GM18873 (cell line): ENCODE results near the gene TAC3.
"Not testable (repeated sequence)": the region's sequence is repeated elsewhere in the genome, so short reads cannot be mapped to it uniquely, and the experiment has no call there.

Experiments
- ATAC-seq: cut with Tn5 transposase; IDR thresholded peaks from one replicate; pipeline ENCODE4 v1.9.1; 2021; ENCODE audit warnings: mild to moderate bottlenecking, moderate library complexity, moderate number of reproducible peaks; ENCODE audit not compliant: unreplicated experiment, low FRiP score

TAC3 gene

DNA sequence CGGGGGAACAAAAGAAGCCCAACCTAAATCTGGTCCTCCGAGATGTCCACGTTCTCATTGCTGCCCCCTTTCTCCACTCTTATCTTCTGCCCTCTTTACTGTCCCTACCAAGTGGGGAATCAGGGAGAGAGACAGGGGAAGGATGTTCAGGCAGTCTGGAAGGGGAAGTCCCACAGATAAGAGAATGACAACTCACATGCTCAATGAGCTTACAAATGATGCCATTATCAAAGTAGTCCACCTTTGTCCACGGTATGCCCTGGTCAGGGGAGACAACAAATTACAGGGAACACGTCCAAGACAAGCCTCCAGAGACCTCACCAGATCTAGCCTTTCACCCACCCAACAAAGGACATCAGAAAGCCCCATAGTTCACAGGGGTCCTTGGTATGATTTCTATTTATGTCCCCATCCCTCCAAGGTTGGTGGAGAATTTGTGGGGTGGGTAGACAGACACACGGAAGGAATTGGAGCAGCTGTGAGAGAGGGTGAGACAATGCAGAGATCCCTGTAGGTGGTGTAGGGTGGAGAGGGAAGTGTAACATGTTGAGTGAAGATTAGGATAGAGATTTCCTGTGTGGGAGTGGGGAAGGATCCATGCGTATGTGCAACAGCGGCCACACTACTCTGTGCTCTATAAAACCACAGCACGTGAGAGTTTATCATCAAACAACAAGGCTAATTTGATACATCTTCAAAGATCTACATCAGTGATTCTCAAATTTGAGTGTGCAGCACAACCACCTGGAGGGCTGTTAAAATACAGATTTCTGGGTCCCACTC, 22.9 kb upstream of the TAC3 start:
- no peak for ATAC-seq

DNA sequence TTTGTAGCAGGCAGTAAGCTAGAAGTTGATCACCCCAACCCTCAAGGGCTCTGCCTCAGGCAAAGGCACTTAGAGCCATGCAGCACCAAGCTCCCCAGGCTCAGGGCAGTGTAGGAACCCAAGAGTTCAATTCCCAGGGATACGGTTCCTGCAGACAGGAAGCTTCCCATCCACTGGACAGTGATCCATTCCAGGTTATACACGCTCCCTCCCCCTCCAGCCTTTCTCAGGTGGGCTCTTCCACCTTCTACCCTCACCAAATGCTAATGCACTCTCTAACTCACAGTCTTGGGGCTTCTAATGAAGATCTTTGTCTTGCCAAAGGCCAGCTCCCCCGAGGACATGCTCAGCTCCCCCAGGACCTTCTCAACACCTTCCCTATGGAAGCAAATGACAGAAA, 20.9 kb upstream of the TAC3 start:
- ATAC-seq = no peak

DNA sequence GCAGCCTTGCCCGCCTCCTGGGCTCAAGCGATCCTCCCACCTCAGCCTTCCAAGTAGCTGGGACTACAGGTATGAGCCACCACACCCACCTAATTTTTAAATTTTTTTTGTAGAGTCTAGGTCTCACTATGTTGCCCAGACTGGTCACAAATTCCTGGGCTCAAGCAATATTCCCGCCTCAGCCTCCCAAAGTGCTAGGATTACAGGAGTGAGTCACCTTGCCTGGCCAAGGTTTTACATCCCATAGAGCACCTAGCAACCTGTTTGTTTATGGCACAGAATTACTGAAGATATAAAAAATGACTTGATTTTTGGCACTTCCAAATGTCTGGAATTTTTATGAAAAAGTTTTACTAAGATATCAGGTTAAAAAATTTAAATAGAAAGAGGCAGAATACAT, 17.1 kb upstream of the TAC3 start:
- no peak for ATAC-seq

DNA sequence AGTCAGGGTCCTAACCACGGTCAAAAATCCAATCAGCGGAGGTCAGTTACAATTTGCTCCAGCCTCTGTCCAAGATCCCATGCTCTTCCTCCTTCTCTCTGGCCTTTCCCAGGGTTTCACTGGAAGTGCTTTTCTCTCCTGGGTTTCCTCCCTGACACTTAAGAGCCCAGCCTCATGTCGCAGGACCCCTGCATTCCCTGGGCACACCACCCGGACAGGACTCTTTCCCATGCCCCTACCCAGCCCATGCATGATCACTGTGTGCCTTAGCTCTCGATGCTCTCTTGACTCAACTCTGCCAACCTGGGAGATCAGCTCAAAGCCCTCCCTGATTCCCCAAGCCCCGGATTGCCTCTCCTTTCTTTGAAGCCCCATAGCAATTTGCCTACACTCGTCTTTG, 15.5 kb upstream of the TAC3 start:
- no peak for ATAC-seq

DNA sequence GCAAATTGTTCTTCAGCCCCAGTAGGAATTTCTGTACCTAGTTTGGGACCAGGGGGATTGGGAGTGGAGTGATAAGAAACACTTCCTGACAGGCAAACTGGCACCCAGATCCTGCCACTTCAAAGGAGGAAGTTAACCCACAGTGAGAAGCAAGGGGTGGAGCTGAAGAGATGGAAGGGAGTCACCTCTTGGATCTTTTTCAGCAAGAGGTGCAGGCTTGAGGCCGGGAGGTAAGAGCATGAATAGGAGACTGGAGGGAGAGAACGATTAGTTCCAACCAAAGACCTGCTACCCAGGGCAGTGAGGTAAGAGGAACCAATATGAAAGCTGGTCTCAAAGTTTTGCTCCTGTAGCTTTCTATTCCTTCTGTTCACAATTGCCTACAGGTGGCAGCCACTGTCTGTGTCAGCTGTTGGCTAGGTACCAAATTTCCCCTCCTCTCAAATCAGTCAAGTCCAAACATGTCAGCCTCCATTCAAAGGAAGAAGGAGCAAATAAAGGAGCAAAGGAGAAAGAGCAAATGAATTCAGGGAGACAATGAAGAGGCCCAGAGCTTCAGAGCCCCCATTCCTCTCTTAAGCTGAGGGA, 14.9 kb upstream of the TAC3 start:
- ATAC-seq = no peak

DNA sequence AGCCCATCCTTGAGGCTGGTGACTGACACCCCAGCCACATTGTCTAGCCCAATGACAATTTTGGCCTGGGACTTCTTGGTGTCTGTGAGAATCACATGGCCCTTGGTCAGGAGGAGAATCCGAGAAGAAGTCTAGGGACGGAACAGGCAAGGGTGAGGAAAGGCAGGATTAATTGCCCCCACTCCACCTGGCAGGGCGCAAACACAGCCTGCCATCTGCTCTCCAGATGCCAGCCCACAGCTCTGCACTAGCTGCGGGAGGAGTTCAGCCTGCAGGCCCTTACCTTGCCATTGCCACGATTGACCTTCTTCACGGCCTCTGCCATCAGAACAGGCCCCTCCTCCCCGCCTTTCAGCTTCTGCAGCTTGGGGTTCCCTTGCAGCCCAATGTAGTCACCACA, 13.1 kb upstream of the TAC3 start:
- no peak for ATAC-seq

DNA sequence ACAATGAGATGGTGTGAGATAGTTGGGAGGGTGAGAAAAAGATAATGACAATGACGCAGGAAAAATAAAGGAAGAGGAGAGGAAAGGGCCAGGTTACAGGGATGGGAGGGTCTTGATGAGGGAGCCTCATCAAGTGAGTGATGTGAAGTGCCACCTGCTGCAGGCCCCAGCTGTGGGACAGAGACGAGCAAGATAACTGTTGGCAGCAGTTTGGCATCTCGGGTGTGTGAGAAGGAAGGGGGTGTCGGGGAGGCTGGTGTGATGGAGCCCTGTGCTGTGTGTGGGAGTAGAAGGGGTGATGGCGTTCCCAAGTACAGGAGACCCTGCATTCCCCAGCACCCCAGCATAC, 11.4 kb upstream of the TAC3 start:
- no peak for ATAC-seq

DNA sequence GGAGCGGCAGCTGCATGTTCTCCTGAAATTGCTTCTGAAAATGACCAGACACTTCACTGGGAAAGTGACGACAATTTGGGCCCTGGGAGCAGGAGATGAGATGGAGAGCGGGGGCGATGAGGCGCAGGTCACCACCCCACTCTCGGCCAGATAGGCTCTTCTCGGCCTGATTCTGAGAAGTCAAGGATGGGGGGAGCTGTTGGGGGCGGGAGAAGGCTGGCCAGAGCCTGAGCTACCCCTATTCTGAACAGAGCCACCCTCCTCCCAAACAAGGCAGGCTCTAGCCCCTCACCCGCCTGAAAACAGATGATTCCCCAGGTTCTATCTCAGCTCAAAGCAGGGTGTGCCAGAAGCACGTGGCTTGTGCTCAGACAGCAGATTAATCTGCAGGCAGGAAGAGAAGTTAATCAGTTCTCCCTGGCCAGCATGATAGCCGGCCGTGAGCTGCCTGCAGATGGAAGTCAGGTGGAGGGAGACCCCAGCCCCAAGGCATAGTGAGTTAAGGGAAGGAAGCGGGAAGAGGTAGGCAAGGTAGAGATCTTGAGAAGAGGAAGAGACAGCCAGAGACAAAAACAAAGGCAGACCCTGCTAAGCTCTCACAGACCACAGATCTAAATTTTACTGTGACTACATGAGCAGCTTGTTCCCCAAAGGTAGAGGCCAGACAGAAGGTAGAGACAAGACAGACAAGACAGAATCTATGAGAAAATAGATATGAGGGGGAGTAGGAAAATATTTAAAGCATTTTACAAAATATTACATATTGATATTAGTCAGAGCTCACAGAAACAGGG, 10.9 kb upstream of the TAC3 start:
- ATAC-seq = no peak

DNA sequence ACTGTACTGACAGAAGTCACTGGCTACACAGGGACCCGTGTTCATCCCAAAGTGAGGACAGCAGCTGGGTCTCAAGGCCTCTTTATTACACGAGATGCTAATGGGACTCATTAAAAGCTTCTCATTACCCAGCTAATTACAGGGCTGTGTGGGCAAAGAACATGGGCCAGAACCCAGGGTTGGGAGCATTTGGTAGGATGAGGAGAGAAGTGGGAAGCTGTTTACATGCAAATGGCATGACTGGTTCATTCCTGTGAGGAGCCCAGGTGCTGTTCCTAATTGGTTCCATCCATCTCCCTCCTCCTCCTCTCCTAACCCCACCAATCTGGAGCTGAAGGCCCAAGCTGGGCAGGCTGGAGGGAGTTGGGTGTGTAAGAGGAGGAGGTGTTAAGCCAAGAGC, 8.9 kb upstream of the TAC3 start:
- no peak for ATAC-seq

DNA sequence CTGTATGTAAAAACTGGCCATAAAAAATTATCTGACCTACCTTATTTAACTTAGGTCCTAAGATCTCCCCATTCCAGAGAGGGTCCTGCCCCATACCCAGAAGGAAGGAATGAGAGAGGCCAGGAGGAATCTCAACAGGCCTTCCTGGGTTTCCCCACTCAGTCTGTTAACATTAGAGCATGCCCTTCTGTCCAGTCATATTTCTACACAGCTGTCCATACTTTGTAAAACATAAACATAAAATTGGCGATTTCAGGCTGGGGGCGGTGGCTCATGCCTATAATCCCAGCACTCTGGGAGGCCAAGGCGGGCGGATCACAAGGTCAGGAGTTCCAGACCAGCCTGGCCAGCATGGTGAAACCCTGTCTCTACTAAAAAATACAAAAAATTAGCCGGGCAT, 6.0 kb upstream of the TAC3 start:
- ATAC-seq = not testable (repeated sequence)

DNA sequence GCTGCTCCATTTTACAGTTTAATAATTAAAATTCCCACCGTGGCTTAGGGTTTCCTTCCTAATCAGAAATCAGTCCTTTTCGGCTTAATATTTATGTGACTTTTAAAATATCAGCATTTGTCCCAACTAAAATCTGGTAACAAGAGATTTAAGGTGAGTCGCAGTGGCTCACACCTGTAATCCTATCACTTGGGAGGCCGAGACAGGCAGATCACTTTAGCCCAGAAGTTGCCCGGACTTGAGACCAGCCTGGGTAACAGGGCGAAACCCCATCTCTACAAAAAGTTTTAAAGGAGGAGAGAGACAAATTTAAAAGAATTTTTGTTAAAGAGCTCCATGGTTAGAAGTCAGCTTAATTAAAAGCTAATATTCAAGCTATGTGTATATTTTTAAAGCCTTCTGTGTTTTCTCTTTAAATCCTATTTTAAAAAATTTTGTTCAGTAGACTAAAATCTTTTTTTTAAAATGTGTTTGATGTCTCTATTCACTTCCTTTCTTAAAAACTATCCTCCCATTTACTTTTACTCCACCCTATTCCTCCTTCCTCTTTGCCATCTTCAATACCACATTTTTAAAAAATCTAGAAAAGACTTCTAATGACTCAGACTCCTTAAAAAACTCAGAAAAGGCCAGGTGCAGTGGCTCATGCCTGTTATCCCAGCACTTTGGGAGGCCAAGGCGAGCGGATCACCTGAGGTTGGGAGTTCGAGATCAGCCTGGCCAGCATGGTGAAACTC, 3.8 kb upstream of the TAC3 start:
- ATAC-seq = no peak

DNA sequence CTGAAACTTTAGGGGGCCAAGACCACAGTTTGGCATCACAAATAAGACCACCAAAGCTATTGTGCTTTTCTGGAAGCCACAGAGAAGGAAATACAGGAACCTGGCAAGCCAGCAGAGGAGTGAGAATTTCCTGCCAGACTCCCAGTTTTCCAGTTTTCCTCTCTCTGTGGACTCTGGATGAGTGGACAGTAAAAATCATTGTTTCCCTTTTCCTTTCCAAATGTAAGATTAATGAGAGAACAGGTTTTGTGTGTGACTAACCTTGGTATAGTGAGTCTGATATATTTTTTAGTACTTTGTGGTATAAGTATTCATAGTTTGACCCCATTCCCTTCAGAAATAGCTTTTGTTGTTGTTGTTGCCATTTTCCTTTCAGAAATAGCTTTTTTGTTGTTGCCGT, 2.6 kb upstream of the TAC3 start:
- ATAC-seq = no peak

DNA sequence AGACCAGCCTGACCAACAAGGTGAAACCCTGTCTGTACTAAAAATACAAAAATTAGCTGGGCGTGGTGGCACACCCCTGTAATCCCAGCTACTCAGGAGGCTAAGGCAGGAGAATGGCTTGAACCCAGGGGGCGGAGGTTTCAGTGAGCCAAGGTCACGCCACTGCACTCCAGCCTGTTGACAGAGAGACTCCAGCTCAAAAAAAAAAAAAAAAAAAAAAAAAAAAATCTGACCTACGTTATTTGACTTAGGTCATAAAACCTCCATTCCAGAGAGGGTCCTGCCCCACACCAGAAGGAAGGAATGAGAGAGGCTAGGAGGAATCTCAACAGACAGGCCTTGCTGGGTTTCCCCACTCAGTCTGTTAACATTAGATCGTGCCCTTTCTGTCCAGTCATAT, 2.0 kb upstream of the TAC3 start:
- not testable (repeated sequence) for ATAC-seq

DNA sequence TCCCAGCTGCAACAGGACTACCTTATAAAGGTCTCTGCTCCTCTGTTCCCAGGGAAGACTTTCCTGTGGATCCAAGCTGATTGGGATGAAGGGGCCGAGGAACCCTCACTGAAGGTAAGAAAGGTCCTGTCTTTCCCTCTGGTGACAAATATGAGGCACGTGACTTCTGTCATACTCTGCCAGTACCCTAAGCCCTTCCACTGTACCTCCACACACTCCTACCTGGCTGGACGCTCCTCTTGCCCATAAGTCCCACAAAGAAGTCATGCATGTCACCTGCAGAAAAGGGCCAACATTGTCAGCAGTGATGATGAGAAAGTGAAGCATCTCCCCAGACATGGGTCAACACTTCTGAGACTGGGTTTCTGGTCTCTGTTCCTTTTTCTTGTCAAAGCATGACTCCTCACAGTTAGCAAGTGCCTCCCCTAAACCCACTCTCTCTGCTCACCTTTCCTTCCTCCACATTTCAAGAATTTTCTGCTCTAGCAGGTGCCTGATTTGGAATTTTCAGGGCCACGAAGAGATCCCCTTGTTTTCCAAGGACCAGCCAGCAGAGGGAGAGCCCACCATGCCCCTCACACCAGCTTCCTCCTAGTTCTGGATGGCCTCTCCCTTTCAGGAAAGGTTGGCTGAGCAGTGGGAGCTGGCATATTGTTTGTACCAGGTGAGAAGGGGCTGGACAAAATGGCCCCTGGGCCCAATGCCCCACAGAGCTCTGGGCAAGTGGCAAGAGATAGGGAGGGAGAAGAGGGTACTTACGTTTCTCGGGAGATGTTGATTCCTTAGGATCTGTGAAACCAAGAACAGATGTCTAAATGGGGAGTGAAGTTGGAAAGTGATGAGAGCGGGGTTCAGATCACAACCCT, 3.5 kb downstream of the TAC3 start:
- ATAC-seq = no peak

DNA sequence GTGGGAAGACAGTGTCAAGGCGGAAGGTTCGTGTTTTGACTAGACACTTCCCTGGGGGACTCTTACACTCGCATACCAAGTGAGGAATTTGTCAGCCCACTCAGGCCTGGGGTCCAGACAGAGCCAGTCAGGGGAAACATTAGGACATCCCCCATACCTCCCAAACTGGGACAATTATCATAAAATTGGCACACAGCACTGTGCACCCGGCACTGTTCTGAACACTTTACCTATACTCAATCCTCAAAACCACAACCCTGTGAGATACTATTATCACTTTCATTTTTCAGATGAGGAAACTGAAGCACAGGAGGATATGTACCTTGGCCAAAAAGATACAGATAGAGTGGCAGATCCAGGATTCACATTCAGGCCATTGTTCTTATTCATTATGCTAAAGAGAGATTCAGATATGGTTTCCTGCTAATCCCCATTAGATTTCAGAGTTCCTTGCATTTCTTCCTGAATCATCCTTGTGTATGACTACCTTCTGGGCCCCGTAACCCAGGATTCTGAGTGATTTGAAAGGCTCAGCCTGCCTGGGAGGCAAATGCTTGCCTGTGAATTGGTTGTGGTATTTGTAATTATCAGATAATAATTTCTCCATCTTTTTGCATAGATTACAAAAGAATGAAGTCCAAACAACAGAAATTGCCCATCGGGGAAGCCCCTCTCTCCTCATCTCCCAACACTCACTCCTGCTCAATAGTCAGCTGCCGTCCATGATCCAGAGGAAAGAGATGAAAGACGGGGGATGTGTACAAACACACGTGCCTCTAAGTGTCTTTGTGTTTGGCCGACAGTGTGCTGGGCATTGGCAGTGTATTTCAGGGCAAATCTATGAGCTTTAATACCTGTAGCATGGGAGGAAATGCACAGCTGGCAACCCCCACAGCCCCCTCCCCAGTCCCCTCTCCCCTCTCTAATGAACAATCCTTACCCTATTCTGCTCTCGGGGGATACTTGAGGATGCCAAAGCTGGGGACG, 4.6 kb downstream of the TAC3 start:
- no peak for ATAC-seq

DNA sequence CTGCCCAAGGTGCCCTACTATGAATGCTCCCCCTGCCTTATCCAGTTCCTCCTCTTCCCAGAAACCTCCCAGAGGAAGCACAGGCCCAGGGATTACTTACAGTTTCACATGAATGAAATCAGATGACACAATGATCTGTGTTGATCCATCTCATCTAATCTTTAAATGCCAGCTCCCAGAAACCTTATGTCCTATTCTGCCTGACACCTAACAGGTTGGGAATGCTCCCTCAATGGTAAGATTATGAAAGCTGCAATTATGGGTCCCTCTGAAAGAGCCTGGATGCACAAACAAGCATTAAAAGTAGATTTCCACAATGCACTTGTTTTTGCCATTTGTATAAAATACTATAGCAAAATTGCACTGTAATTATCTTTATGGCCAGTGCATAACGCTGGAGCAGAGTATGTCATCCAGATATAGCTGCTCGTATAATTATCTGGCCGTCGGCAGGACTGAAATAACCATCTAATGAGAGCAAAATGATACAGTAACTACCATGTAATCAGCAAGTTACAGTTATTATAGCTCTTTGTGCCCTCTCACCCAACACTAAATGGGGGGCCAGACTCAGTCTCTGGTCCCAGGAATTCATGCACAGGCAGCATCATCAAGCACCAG, 5.6 kb downstream of the TAC3 start:
- ATAC-seq = no peak

DNA sequence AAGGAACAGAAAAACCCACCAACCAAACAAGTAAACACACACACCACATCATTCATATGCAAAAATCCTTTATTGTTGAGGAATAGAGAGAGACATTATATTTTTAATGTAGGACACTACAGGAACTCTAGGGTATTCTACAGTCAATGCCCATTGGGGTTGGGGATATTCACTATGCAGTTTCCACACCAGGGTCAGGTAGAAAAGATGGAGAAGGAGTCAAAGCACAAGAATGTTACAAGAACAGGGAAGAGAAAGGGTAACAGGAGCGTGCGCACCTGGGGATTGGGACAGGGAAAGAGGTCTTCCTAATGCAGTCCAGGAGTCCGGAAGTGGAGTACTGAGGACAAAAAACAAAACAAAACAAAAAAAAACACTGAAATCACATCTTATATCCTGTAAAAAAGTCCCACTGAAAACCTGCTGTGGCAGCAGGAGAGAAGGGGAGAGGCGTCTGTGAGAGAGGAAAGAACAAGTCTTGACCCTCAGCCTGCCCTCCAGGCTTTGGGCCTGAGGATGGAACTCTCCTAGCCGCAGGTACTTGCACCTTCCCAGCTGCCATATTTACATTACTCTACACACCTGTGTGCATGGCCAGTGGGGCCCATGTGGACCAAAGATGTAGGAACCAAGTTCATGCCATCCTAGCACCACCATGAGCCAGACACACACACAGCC, 6.2 kb downstream of the TAC3 start:
- ATAC-seq = no peak

DNA sequence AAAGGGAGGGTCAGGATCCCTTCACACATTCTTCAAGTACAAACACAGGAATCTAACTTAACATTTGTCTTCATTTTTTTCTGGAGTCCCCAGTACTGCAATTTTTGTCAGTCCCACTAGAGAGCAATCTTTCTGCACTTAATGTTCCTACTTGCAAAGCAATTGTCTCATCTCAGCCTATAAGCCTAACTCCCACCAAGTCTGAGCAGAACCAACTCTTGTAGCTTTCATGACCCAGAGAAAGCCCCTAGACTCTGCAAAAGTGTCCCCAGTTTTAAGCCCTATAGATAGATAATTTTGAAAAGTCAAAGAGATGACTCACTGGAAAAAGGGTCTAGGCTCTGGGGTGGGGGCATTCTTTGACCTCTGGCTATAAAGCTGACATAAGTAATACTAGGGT, 8.2 kb downstream of the TAC3 start:
- no peak for ATAC-seq
